Raji (cell line): ENCODE data around the gene COQ8B.

Experiments
- POLR2A ChIP-seq: IDR thresholded peaks from 2 replicates; pipeline ENCODE4 v1.6.1; 2011; ENCODE audit warnings: low read depth, low read length, control low read depth; ENCODE audit not compliant: insufficient read depth

The COQ8B gene

DNA sequence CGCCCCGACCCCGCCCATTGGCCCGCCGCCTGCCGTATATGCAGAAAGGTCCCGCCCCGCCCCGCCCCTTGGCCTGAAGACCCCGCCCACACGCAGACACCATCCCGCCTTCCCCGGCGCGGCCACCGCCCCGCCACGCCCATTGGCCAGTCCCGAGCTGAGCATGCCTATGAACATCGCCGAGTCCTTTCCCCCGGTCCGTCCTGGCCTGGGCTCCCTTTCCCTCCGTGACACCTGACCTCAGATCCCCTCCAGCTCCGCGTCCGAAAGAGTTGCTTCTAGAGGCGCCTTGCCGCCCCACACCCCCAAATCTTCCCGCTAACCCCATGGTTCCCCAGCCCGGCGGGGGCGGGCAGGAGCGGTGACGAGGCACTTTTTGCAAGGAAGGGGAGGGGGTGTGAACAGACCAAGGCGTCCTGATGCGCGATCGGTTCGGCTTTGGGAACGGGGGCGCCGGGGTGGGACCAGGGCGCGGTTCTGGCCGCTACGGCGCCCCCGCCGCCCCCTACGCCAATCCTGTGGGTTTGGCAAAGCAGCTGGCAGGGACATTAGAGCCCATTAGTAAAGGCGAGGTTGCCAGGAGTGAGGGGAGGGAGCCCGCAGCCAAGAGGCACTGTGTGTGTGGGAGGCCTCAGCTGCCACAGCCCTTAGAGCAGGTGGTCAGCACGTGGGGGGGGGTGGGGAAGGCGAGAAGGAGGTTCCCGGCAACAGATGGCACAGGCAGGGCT lies 25.8 kb downstream of the COQ8B start:
- TF ChIP-seq POLR2A: peak; percentile 72

DNA sequence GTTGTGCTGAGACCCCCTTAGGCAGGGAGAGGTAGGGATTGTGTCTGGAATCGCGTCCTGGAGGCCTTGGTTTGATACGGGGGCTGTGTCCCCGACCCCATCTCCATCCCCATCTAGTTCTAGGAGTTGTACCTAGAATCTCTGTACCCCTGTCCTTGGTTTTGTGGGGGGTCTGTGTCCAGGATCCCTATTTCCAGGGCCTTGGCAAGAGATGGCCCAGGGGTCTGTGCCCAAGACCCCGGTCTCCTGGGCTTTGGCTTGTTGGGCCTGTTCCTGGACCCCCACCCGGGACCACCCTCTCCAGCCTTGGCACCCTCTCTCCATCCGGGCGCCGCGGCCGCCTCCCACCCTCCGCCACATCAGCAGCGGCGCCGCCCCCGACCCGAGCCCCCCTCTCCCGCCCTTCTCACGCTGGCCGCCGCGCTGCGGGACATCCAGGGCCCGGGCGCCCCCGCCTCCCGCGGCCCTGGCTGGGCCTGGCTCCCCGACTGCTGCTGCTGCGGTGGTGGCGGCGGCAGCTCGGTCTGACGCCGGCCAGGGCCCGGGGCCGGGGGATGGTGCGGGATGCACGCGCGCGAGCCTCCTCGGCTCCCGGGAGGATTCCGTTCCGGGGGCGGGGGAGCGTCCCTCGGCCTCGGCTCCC lies 26.5 kb downstream of the COQ8B start, which contains the start of gene NUMBL:
Gene NUMBL (minus strand): TSS at position 602 of the 643 bp plus-strand sequence. CDS start 168 bp downstream, at position 434.
- TF ChIP-seq POLR2A: no peak

DNA sequence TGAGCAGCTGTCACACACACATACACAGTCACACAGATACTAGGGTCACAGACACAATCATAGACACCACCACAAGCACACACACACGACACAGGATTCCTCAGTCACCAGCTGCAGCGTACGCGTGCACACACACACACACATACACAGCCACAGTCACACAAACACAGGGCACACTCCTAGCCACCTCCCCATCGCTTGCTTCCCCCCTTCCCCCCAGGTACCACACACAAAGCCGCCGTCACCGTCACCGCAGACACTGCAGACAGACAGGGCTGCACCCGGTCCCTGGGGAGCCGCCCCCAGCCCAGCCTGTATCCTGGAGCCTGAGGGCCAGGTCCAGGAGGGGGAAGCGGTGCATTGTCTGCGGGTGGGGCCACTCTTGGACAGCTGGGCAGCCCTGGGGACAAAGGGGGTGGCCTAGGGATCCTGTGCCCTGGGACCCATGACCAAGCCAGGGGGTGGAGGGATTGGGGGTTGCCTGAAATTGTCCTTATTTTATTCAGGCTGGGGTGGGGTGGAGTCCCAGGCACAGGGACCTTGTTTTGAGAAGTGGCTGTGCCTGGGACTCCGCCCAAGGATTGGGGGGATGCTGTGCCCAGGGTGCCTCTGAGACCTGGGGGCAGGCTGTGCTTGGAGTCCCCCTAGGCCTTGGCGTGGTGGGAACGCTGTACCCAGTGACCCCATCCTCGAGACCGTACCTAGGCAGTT lies 27.2 kb downstream of the COQ8B start:
- TF ChIP-seq POLR2A: no peak

DNA sequence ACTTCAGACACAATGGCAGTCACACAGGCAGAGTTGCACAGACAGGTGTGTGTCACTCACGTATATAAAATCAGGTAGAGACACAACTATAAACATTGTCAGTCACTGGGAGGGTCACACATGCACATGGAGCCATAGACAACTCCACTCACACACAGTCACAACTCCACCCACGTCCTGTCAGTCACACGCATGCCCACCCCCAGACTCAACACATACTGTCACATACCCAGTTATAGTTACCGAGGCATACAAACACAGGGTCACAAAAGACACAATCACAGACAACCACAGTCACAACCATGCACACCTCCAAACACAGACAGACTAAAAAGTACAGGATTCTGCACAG lies 27.7 kb downstream of the COQ8B start:
- TF ChIP-seq POLR2A: no peak

DNA sequence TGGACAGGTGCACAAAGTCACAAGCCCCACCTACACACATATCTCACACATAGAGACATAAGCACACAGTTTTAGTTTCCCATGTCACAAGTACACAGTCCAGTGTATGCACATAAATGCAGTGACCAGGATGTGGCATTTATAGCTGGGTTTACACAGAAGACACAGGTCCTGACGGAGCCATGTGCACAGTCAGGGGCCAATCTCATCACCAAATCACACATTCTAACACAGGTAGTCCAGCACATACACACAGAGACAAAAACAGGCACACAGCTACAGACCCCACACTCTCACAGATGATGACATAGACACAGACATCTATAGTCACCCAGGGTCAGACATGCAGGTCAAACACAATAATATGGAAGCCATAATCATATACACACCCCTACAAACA lies 28.4 kb downstream of the COQ8B start:
- TF ChIP-seq POLR2A: no peak

DNA sequence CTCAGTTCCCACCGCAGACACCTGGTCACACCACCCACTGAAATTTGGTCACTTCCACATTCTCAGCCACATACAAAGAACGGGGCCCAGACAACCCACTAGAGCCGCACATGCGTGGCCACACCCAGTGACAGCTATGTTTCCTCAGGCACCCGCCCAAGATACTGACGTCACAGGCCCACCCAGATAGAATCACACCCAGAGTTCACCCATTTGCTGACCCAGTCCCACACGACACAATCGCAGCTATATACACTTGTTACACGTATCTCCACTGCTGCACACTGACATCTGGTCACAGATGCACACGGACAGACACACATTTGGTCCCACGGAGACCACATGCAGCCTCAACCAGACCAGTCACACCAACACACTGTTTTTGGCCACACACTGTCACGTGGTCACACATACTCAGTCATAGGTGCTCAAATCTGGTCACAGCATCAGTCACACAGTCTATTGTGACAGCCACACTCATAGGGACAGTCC lies 29.1 kb downstream of the COQ8B start:
- TF ChIP-seq POLR2A: no peak

DNA sequence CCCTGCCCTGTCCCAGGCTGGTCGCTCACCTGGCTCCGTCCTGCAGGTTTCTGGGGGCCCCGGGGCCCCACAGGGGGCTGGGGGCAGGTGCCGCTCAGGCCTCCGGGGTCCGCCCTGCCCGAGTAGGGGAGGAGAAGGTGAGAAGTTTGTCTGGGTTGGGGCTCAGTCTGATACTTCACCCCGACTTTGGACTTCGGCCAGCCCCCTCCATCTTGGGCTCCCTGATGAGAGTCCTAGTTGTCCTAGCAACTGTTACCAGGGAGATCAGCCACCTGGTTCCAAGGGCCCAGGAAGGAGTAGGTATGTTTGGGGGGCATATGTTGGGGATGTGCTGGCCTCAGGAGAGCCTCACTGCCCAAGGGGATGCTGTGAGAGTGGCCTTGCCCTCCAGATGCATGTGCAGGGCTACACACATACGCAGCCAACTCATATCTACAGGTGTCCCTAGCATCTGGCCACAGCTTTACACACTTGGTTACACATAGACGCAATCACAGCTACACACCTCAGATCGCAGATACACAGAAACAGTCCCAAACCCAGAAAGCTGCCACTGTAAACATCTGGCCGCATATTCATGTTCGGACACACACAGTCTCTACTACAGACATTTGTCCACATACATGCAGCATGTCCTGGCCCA lies 29.7 kb downstream of the COQ8B start:
- no peak for TF ChIP-seq POLR2A

DNA sequence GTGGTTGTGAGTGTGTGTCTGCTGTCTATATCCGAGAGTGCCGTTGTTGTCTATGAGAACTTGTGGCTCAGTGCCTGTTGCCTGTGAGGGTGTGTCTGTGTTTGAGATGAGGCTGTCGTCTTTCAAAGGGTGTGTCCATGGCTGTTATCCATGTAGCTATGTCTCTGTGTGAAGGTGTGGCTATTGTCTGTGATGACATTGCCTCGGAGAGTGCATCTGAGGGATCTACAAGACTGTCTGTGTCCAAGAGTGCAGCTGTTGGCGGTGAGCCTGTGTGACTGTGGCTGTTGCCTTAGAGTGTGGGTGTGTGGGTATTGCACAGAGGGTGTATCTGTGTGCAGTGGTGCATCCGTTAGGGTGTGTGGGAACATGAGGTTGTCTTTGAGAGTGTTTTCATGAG lies 31.1 kb downstream of the COQ8B start:
- TF ChIP-seq POLR2A: no peak

DNA sequence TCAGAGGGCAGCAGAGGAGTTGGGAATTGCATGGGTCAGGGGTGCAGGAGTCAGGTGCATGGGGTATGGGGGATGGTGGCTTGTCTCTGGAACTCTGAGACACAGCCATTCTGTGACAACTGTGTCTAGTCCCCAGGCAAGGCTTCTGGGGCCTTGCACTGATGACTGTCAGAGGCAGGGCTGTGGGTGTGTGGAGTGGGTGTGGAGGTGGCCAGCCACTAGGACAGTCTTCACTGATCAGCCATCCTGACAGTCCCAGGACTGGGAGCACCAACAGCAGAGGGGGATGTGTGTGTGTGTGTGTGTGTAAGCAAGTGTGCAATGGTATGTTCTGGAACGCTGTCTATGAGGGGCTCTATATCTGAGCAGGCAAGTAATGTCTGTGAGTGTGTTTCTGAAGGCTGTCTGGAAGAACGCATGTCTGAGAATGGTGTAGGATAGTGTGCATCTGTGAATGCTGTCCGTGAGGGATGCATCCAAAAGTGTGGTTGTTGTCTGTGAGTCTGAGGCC lies 31.6 kb downstream of the COQ8B start:
- no peak for TF ChIP-seq POLR2A

DNA sequence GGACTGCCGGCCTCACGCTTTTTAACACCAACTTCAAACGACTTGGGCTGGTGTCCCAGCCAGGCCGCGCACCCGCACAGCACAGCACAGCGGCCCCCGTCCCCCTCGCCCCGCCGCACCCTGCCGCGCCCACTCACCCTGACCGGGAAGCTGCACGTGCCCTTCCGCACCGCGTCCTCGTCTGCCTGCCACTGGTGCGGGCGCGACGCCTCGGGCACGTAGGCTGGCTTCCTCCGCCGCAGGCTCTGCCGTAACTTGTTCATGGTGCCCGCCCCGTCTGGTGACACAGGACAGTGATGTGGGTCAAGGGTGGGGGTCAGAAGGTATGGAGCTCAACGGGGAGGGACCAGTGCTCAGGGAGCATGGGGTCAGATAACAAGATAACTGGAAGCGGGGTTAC lies 32.4 kb downstream of the COQ8B start:
- TF ChIP-seq POLR2A: no peak

DNA sequence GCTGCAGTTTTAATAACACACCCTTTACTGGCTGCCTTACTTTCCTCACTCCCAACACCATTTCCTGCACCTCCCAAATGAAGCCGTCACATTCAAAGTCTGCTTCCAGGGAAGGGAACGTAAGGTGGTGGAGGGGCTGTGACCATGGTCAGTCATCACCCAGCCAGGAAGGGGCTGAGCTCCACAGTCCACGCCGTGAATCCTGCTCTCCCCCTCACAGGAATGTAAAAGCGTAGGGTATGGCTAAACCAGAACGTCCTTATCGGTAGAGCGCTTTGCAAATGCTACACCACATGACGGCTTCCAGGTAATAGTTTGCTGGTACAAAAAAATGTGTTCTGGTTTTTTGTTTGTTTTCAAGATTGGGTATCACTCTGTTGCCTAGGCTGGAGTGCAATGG lies 33.2 kb downstream of the COQ8B start:
- no peak for TF ChIP-seq POLR2A

DNA sequence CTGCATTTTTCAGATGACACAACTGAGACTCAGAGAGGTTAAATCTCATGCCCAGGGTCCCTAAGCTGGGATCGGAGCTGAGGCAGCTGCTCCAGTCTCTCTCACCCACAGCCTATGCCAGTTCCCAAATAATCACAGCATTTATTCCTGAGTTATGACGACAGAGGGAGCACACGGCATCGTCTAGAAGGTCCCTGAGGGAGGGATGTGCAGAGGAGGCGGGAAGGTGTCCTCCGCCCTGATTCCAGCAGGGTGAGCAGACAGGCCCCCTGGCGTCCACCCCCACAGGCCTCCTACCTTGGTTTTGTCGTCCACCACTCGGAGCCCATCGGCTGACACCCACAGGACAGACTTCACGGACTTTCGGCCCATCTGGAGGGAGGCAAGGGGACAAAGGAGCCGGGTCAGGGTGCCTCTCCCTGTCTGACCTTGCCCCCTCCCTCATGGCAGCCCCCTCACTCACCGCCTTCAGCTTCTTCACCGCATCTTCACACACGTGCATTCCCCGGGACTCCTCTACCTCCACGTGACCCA lies 34.2 kb downstream of the COQ8B start:
- TF ChIP-seq POLR2A: no peak

DNA sequence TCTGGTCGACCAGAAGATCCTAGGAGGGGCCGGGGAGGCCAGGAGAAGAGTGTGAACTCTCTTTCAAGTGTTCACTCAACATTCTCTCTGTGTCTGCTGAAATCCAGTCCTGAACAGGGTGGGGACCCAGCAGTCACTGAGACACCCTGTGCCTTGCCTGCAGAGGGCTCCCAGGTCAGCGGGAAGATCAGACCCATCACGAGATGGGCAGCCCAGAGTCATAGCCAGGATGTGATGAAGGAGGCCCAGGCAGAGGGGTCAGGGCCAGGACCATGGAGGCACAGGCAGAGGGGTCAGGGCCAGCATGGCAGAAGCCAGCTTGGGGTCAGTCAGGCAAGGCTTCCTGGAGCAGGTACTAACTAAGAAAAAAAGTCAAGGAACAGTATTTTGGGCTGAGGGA lies 35.6 kb downstream of the COQ8B start:
- TF ChIP-seq POLR2A: no peak

DNA sequence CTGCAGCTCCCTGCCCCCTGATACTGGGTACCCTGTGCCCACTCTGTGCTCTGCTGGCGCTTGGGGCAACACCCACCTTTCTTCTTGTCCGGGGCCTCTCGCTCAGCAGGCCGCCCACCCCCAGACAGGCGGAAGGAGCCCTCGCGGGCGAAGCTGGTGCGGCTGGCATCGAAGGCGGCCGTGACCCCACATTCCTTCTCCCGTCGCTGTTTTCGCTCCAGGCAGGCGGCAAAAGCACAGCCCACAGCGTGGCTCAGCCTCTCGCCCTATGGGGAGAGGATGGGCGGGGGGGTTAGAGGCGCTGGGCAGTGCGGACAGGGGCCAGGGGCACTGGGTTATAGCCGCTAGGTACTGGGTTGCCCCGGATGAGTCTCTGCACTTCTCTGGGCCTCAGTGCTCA lies 39.5 kb downstream of the COQ8B start:
- TF ChIP-seq POLR2A: no peak

DNA sequence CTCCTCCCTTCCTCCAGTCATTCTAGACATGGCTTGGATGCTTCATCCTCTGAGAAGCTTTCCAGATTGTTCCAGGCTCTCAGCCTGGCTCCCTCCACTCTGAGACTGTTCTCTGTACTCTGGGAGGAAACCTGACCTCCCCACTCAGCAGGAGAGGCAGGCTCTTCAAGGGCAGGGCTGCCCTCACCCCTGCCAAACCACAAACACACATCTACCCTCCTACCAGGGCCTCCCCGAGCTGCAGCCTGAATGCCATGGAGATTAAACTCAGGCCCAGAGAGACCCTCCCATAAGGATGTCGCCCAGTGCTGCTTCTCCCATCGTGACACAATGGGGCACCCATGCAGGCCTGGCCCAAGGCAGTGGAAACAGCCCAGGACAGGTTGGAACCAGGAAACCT lies 42.4 kb downstream of the COQ8B start:
- no peak for TF ChIP-seq POLR2A
